Measurements from ENCODE around the gene PWWP2B.
"Not testable (repeated sequence)": the region's sequence is repeated elsewhere in the genome, so short reads cannot be mapped to it uniquely, and the experiment has no call there.

The PWWP2B gene

GRCh38 chr10:132374612-132375011 lies 22.4 kb upstream of the PWWP2B start:
- Histone ChIP-seq H3K36me3 (no peaks in the 10 kb centered on the region), H3K9me3 (no peaks in the 10 kb centered on the region), H3K27me3 (no peaks in the 10 kb centered on the region), H3K4me1 (no peaks in the 10 kb centered on the region), H3K4me3 (ENCODE audit: low read depth, low read length) (no peak overlapping the region)
- TF ChIP-seq CTCF (IDR thresholded peaks at IDR 0.05; ENCODE audit: low read depth, low read length), result no peak
- no peak for DNase-seq

GRCh38 chr10:132375116-132375794 lies 21.7 kb upstream of the PWWP2B start:
- no peaks in the 10 kb centered on the region for H3K36me3 ChIP-seq
- no peaks in the 10 kb centered on the region for H3K4me1 ChIP-seq
- no peak for TF ChIP-seq CTCF (IDR thresholded peaks at IDR 0.05; ENCODE audit: low read depth, low read length)
- no peaks in the 10 kb centered on the region for H3K27me3 ChIP-seq
- no peak overlapping the region for H3K4me3 ChIP-seq (ENCODE audit: low read depth, low read length)
- DNase-seq, result no peak
- H3K9me3 ChIP-seq, result no peaks in the 10 kb centered on the region

- Histone ChIP-seq H3K27me3 (no peaks in the 10 kb centered on the region), H3K4me3 (ENCODE audit: low read depth, low read length) (no peak overlapping the region), H3K9me3 (no peaks in the 10 kb centered on the region), H3K4me1 (no peaks in the 10 kb centered on the region), H3K36me3 (no peaks in the 10 kb centered on the region)
- no peak for DNase-seq
- TF ChIP-seq CTCF (IDR thresholded peaks at IDR 0.05; ENCODE audit: low read depth, low read length), result no peak
These were observed 21.2 kb upstream of the PWWP2B start for GRCh38 chr10:132375795-132376297.

- Histone ChIP-seq H3K4me3 (ENCODE audit: low read depth, low read length) (no peak overlapping the region), H3K9me3 (no peaks in the 10 kb centered on the region), H3K27me3 (no peaks in the 10 kb centered on the region), H3K4me1 (no peaks in the 10 kb centered on the region), H3K36me3 (no peaks in the 10 kb centered on the region)
- no peak for TF ChIP-seq CTCF (IDR thresholded peaks at IDR 0.05; ENCODE audit: low read depth, low read length)
- DNase-seq, result no peak
These were observed 20.6 kb upstream of the PWWP2B start for GRCh38 chr10:132376394-132376851.

- H3K4me3 ChIP-seq (ENCODE audit: low read depth, low read length), result no peak overlapping the region
- H3K36me3 ChIP-seq, result no peaks in the 10 kb centered on the region
- no peaks in the 10 kb centered on the region for H3K4me1 ChIP-seq
- no peaks in the 10 kb centered on the region for H3K27me3 ChIP-seq
- no peak for DNase-seq
- TF ChIP-seq CTCF (IDR thresholded peaks at IDR 0.05; ENCODE audit: low read depth, low read length), result no peak
- no peaks in the 10 kb centered on the region for H3K9me3 ChIP-seq
These were observed 19.7 kb upstream of the PWWP2B start for GRCh38 chr10:132377326-132377725.

GRCh38 chr10:132379026-132379425 lies 18.0 kb upstream of the PWWP2B start:
- not testable (repeated sequence) for H3K27me3 ChIP-seq; DNase-seq; H3K4me3 ChIP-seq (ENCODE audit: low read depth, low read length); H3K9me3 ChIP-seq; H3K4me1 ChIP-seq; H3K36me3 ChIP-seq

GRCh38 chr10:132380986-132381385 lies 16.0 kb upstream of the PWWP2B start:
- not testable (repeated sequence) for H3K9me3 ChIP-seq; H3K4me3 ChIP-seq (ENCODE audit: low read depth, low read length); H3K27me3 ChIP-seq; DNase-seq; H3K36me3 ChIP-seq; H3K4me1 ChIP-seq
